GM19395 (cell line): ENCODE measurements around the gene CCSER1.

Source experiments
- ATAC-seq: cut with Tn5 transposase; IDR thresholded peaks from one replicate; pipeline ENCODE4 v1.9.1; 2021; ENCODE audit warnings: mild to moderate bottlenecking, moderate library complexity; ENCODE audit not compliant: unreplicated experiment

CCSER1 gene

GRCh38 chr4:90127223-90127705, at the start of gene CCSER1:
Gene CCSER1 (plus strand): TSS chr4:90127394.
- ATAC-seq = peak; percentile 65

- peak; percentile 75 for ATAC-seq
Measured at GRCh38 chr4:90078440-90078839, 48.8 kb upstream of the CCSER1 start.

DNA sequence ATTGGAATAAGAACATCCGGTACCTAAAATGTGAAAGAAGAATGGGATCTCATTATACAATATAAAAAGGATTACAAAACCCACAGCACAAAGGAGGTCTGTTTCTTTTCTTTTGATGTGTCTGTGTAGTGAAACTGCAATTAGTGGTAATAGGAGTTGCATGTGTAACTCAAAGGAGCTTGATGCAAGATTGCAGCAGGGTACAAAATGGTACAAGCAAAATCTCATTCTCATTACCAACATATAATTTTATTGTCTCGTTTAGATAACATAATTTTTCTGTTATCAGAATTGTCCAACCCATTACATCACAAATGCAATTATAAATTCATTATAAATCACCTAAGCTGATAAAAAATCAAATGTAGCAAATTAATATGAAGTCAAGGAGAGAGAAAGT, 47.1 kb upstream of the CCSER1 start:
- ATAC-seq = no peak

- no peak for ATAC-seq
Measured at GRCh38 chr4:90081432-90082144, 45.6 kb upstream of the CCSER1 start.

DNA sequence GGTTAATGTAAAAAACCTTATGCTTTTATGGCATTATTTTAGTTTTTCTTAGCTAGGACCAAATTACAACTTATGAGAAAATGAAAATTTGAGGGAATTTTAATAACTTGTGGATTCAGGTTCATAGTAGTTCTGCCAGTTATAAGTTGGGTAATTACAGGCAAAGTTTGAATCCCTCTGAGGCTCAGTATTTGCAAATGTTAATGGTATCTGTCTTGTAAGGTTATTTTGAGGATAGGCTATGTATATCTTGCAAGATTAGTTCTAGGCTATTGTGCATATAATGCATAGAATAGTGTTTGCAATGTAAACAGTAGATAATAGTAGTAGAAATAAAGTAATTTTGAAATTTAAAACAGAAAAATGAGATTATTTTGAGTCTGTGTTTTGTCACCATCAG, 44.7 kb upstream of the CCSER1 start:
- no peak for ATAC-seq

GRCh38 chr4:90084277-90084966, 42.8 kb upstream of the CCSER1 start:
- no peak for ATAC-seq

DNA sequence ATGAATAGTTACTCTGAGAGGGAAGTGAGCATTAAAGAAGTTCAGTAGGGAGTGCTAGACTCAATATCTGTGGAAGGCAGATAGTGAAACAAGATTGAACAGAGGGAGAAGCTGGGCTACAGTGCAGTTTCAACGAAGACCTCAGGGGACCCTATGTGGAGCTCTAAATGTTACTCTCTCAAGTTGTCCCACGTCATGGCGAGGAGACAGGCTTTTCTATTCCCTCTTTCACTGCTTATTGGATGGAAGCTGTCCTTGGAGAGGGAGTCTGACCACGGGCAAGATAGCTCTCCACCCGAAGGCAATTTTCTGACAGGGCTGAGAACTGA, 42.3 kb upstream of the CCSER1 start:
- ATAC-seq = no peak

DNA sequence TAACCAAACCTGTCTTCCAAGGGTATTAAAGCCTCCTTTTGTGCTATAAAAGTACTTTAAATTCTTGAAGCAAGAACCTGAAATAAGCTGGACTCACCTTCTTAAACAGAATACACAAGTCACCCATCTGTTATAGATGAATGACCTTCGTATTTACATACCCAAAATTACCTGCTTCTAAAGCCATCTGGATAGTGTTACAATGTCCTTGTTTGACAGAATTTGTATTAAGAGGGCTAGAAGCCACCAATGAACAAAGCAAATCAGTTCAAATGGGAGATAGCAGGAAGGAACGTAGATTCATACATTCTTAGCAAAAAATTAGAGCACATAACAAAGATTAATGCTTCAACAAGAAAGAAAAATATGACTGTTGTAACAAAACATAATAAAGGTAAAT, 33.7 kb upstream of the CCSER1 start:
- no peak for ATAC-seq

DNA sequence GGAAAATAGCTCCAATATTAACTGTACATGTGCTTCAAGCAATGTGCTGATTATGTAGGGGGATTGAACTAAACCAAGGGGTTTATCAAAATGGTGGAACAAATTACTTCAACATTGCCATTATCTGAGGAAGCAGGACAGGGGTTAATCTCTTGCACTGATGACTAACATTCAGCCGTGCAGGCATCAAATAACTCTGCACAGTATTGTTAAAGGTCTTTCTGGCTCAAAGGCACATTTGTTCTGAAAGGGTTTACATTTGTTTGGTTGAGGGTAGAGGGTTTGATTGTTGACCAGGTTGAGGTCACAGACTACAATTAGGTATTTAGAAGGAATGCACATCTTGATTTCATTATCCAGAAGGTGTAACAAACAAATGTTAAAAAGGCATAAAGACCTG, 32.2 kb upstream of the CCSER1 start:
- no peak for ATAC-seq

GRCh38 chr4:90099812-90100211, 27.4 kb upstream of the CCSER1 start:
- no peak for ATAC-seq

- no peak for ATAC-seq
Measured at GRCh38 chr4:90103991-90104390, 23.2 kb upstream of the CCSER1 start.

GRCh38 chr4:90105274-90105673, 21.9 kb upstream of the CCSER1 start:
- no peak for ATAC-seq

DNA sequence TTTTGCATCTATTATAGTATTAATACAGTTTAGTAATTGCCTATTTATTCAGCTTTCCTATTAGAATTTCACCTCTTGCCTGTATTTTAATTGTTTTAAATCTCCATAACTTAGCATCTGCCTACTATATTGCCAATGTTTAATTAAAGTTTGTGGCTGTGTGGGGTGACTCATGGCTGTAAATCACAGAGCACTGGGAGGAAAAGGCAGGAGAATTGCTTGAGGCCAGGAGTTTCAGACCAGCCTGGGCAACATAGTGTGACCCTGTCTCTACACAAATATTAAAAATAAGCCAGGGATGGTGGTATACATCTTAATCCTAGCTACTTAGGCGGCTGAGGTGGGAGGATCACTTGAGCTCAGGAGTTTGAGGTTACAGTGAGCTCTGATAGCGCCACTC, 14.5 kb upstream of the CCSER1 start:
- no peak for ATAC-seq

- ATAC-seq = no peak
Measured at GRCh38 chr4:90113881-90114457, 13.2 kb upstream of the CCSER1 start.

GRCh38 chr4:90118527-90119195, 8.5 kb upstream of the CCSER1 start:
- peak; percentile 84 for ATAC-seq

- no peak for ATAC-seq
Measured at GRCh38 chr4:90120037-90120436, 7.2 kb upstream of the CCSER1 start.

- no peak for ATAC-seq
Measured at GRCh38 chr4:90120815-90121214, 6.4 kb upstream of the CCSER1 start.

GRCh38 chr4:90121676-90122354, 5.4 kb upstream of the CCSER1 start:
- no peak for ATAC-seq

DNA sequence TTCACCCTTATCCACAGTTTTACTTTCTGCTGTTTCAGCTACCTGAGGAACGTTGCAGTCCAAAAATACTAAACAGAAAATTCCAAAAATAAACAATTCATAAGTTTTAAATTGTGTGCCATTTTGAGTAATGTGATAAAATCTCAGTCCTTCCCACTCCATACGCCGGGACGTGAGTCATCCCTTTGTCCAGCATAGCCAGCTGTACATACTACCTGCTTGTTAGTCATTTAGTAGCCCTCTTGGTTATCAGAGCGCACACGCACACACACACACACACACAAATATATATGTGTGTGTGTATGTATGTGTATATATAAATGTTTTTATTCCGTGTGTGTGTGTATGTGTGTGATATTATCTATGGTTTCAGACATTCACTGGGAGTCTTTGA, 4.8 kb upstream of the CCSER1 start:
- ATAC-seq = no peak

DNA sequence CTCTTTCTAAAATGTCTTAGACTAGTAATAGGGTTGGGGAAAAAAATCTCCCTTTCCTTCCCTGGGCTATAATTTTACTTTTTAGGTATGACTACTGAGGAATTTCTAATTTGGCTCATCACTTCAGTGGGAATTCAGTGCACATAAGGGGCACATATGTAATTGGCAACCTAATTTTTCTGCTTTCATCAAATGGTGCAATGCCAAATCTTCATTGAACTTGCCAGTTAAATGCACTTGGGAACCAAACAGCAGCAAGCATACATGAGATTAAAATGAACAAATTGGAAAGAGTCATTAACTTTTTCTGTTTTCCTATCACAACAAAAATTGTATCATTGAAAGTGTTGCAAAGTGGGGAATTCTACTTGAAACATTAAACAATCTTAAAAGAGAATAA, 2.9 kb upstream of the CCSER1 start:
- no peak for ATAC-seq

DNA sequence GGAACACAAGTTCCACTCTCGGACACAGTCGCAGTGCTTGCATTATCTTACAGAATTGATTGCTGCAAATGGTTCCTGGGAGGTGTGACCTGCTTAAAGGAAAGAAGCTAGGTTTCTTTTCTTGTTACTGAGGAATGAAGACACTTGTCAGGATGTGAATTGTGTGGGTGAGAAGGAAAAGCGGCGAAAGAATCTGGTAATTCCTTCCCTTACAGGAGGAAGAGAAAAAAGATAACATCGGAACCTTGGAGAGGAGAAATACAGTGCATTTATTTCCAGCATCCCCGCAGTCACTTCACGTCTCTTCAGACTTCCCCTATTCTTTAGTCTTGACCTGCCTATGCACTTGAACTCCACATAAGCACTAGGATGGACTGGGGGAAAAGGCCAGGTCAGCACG, 389 bp upstream of the CCSER1 start:
- ATAC-seq = peak; percentile 18
